Measurements from ENCODE around the gene SHANK3. TPM values are rescaled to one million over a fixed set of nuclear protein-coding genes. Genes with fewer than 3 reads are reported as not detected.
"Not testable (repeated sequence)": the region's sequence is repeated elsewhere in the genome, so short reads cannot be mapped to it uniquely, and the experiment has no call there.

The SHANK3 gene
- total RNA-seq, 1 donor = 0.90 TPM

DNA sequence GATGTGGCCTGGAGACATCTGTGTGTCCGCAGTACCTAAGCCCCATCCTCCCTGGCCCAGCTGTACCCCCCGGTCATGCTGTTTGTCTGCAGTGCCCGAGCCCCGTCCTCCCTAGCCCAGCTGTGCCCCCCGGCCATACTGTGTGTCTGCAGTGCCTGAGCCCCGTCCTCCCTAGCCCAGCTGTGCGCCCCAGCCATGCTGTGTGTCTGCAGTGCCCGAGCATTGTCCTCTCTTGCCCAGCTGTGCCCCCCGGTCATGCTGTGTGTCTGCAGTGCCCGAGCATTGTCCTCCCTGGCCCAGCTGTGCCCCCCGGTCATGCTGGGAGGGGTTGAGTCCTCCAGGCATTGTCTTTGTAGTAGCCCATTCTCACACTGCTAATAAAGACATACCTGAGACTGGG is 37.0 kb upstream of the SHANK3 start:
- no peak overlapping the region for H3K4me3 ChIP-seq (ENCODE audit: low read depth, low read length)
- TF ChIP-seq, protein P1, sequence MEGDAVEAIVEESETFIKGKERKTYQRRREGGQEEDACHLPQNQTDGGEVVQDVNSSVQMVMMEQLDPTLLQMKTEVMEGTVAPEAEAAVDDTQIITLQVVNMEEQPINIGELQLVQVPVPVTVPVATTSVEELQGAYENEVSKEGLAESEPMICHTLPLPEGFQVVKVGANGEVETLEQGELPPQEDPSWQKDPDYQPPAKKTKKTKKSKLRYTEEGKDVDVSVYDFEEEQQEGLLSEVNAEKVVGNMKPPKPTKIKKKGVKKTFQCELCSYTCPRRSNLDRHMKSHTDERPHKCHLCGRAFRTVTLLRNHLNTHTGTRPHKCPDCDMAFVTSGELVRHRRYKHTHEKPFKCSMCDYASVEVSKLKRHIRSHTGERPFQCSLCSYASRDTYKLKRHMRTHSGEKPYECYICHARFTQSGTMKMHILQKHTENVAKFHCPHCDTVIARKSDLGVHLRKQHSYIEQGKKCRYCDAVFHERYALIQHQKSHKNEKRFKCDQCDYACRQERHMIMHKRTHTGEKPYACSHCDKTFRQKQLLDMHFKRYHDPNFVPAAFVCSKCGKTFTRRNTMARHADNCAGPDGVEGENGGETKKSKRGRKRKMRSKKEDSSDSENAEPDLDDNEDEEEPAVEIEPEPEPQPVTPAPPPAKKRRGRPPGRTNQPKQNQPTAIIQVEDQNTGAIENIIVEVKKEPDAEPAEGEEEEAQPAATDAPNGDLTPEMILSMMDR (IDR thresholded peaks at IDR 0.05; ENCODE audit: insufficient read depth, low read length) = no peak

DNA sequence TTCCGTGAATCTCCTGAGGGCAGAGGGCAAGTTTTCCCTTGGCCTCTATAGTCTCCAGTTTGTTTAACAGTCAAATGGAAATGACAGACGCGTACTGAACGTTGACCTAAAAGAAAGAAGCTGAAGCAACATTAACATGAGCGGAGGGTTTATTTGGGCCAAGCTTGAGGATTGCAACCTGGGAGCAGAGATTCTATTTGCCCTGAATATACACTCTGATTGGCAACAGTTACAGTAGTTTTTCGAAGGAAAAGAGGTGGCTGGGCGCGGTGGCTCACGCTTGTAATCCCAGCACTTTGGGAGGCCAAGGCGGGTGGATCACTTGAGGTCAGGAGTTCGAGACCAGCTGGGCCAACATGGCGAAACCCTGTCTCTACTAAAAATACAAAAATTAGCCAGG is 32.3 kb upstream of the SHANK3 start:
- H3K4me3 ChIP-seq (ENCODE audit: low read depth, low read length); DNase-seq (ENCODE audit: low read depth): not testable (repeated sequence)

More for the DNA sequence above, 37.0 kb upstream of the SHANK3 start:
- DNase-seq (ENCODE audit: low read depth) = no peak

DNA sequence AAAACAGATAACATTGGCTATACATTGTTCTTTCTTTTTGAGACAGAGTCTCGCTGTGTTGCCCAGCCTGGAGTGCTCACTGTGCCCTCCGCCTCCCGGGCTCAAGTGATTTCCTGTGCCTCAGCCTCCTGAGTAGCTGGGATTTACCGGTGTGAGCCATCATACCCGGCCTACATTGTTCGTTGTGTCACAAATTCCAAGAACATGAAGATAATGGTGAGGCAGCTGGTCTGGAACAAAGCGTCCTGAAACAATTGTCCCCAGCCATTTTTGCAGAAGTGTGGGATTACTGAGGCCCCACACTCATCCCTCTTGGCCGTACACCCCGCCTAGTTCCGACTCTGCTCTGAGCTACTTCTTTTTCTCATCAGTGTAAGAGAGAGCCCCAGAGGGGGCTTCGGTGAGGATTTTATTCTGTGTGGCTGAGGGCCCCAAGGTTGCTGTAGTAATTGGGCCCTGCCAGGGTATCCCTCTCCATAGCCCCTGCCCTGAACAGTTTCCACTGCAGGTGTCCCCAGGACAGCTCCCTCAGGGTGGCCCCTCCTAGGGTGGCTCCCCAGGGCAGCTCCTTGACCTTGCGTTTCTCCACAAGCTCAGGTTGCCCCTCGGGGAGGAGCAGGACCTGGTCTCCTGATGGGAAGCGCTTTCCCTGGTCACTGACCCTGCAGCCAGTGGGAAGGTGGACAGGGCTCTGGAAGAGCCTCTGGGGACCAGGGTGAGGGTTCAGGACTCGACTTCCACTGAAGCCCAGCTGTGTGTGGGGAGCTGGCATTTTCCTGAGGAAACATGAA is 31.6 kb upstream of the SHANK3 start:
- DNase-seq (ENCODE audit: low read depth) = no peak
- TF ChIP-seq, protein P1 (IDR thresholded peaks at IDR 0.05; ENCODE audit: insufficient read depth, low read length) = no peak
- H3K4me3 ChIP-seq (ENCODE audit: low read depth, low read length) = no peak overlapping the region

DNA sequence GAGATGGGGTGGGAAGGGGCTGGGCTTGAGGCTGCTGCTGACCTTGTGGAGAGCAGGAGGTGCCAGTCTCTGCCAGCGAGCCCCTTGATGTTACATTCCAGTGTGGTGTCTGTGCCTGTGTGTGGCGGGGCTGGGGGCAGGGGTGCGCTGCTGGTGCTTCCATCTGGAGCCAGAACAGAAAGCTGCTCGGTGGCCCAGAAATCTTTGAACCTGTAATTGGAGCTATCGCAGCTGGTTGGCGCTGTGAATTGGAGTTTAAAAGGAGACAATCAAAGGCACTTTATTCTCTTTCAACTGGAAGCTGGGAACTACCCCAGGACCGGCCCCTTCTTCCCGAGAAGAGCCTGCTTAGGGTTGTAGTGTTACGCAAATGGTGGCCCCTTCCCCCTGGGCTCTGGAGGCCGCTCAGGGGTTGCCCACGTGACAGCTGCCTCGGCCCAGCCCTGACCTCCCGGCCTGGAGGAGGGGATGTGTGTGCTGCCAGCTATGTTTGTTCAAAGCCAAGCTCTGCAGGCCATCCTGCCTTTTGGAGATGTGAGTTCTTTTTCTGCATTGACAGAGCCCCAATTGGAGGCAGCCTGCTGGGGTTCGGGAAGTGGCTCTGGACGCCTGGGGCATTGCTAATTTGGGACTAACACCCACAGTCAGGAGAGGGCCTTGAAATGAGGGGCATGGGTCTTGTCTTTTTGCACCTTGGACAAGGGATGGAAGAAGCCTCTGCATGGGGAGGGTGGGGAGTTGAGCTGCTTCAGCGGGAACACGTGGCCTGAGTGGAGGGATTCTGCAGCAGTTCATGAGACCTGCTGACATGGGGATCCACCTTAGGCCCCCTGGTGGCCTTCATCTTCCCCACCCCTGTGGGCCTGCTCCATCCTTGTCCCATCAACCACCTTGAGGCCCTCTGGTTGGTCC is 30.7 kb upstream of the SHANK3 start:
- TF ChIP-seq, protein P1 (IDR thresholded peaks at IDR 0.05; ENCODE audit: insufficient read depth, low read length) = peak; percentile 47
- H3K4me3 ChIP-seq (ENCODE audit: low read depth, low read length) = no peak overlapping the region
- no peak for DNase-seq (ENCODE audit: low read depth)

DNA sequence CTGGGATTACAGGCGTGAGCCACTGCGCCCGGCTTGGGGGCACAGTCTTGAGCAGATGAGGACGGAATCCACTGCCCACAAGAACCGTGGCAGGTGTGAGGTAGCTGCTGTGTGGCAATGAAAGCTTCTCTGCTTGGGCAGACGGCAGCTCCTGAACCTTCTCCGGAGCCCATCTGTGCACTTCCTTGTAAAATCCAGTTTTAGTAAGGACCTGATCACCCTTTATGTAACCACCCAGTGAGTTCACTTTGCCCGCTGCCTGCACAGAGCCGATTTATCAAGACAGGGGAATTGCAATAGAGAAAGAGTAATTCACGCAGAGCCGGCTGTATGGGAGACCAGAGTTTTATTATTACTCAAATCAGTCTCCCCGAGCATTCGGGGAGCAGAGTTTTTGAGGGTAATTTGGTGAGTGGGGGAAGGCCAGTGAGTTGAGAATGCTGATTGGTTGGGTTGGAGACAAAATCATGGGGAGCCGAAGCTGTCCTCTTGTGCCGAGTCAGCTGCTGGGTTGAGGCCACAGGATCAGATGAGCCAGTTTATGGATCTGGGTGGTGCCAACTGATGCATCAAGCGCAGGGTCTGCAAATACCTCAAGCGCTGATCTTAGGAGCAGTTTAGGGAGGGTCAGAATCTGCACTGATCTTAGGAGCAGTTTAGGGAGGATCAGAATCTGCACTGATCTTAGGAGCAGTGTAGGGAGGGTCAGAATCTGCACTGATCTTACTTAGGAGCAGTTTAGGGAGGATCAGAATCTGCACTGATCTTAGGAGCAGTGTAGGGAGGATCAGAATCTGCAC is 29.4 kb upstream of the SHANK3 start:
- not testable (repeated sequence) for DNase-seq (ENCODE audit: low read depth); H3K4me3 ChIP-seq (ENCODE audit: low read depth, low read length)

DNA sequence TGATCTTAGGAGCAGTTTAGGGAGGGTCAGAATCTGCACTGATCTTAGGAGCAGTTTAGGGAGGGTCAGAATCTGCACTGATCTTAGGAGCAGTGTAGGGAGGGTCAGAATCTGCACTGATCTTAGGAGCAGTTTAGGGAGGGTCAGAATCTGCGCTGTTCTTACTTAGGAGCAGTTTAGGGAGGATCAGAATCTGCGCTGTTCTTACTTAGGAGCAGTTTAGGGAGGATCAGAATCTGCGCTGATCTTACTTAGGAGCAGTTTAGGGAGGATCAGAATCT is 28.9 kb upstream of the SHANK3 start:
- not testable (repeated sequence) for H3K4me3 ChIP-seq (ENCODE audit: low read depth, low read length); DNase-seq (ENCODE audit: low read depth)

DNA sequence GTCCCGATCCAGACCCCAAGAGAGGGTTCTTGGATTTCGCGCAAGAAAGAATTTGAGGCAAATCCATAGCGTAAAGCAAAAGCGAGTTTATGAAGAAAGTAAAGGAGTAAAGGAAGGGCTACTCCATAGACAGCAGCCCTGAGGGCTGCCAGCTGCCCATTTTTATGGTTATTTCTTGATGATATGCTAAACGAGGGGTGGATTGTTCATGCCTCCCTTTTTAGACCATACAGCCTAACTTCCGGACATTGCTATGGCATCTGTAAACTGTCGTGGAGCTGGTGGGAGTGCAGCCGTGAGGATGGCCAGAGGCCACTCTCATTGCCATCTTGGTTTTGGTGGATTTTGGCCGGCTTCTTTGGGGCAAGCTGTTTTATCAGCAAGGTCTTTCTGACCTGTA is 19.4 kb upstream of the SHANK3 start:
- H3K4me3 ChIP-seq (ENCODE audit: low read depth, low read length) = no peak overlapping the region
- DNase-seq (ENCODE audit: low read depth) = no peak
- TF ChIP-seq, protein P1 (IDR thresholded peaks at IDR 0.05; ENCODE audit: insufficient read depth, low read length) = no peak

DNA sequence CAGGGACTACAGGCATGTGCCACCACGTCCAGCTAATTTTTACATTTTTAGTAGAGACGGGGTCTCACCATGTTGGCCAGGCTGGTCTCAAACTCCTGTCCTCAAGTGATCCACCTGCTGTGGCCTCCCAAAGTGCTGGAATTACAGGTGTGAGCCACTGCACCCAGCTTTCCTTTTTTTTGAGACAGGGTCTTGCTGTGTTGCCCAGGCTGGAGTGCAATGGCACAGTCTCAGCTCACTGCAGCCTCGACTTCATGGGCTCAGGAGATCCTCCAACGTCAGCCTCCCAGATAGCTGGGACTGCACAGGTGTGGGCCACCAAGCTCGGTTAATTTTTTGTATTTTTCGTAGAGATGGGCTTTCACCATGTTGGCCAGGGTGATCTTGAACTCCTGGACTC is 18.0 kb upstream of the SHANK3 start:
- not testable (repeated sequence) for DNase-seq (ENCODE audit: low read depth); H3K4me3 ChIP-seq (ENCODE audit: low read depth, low read length)
